ENCODE results near the gene ZNRF2. TPM values are rescaled to one million over a fixed set of nuclear protein-coding genes. Genes with fewer than 3 reads are reported as not detected.
A peak's percentile ranks its signal among the peaks of the same experiment; 100 is the strongest.

The ZNRF2 gene
- total RNA-seq, 1 donor from 2014 or later = 18.6 TPM

GRCh38 chr7:30396389-30396788 is 112.0 kb downstream of the ZNRF2 start:
- DNase-seq (ENCODE audit: low spot score) = no peak
- no peak for ATAC-seq

- no peak for DNase-seq (ENCODE audit: low spot score)
- ATAC-seq = peak; percentile 60
Observed at GRCh38 chr7:30403477-30403876, 119.1 kb downstream of the ZNRF2 start.

- no peak for ATAC-seq
Observed at GRCh38 chr7:30405179-30405578, 120.8 kb downstream of the ZNRF2 start.

GRCh38 chr7:30406664-30407425 is 122.4 kb downstream of the ZNRF2 start:
- DNase-seq (ENCODE audit: low spot score) = no peak
- no peak for ATAC-seq

More at GRCh38 chr7:30405179-30405578, 120.8 kb downstream of the ZNRF2 start:
- DNase-seq (ENCODE audit: low spot score) = no peak

GRCh38 chr7:30411173-30411572 is 126.8 kb downstream of the ZNRF2 start:
- DNase-seq (ENCODE audit: low spot score) = no peak
- no peak for ATAC-seq

GRCh38 chr7:30411897-30412296 is 127.5 kb downstream of the ZNRF2 start:
- DNase-seq (ENCODE audit: low spot score) (no peak), ATAC-seq (no peak)

GRCh38 chr7:30412782-30413504 is 128.5 kb downstream of the ZNRF2 start:
- DNase-seq (ENCODE audit: low spot score) (no peak), ATAC-seq (peak; percentile 97)

GRCh38 chr7:30413864-30414263 is 129.5 kb downstream of the ZNRF2 start:
- no peak for DNase-seq (ENCODE audit: low spot score)
- no peak for ATAC-seq

Other genes starting within 250 kb of the ZNRF2 start
- gene MTURN, start 149.6 kb upstream of the ZNRF2 start, total RNA-seq = 2.8 TPM
- gene NOD1, start 194.2 kb downstream of the ZNRF2 start, total RNA-seq = 1.8 TPM
- gene GGCT, start 220.2 kb downstream of the ZNRF2 start, total RNA-seq = 15.5 TPM

Data from left lobe of liver (tissue), 2 donors.